ENCODE results near the gene APOBEC3B.
"Not testable (repeated sequence)": the region's sequence is repeated elsewhere in the genome, so short reads cannot be mapped to it uniquely, and the experiment has no call there.

Gene APOBEC3B

DNA sequence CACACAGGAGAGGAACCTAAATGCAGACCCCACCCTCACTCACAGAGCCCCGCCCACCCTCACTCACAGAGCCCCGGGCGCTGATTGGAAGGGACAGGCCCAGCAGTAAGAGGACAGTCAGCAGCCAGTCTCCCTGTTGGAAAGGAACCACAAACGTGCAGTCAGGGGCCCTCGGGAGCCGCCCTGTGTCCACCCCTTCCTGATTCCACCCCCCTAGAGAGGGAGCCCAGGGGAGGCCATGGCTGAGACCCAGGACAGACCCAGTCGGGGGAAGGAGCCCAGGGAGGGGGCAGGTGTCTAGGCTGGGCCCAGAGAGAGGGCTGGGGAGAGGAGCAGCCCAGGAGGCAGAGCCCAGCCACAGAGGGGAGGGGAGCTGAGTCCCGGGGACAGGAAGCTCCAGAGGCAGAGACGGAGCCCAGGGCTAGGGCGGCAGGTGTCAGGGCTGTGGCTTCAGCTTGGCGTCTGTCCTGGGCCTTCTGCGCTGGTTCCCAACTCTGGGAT, 10.8 kb downstream of the APOBEC3B start:
- not testable (repeated sequence) for DNase-seq

DNA sequence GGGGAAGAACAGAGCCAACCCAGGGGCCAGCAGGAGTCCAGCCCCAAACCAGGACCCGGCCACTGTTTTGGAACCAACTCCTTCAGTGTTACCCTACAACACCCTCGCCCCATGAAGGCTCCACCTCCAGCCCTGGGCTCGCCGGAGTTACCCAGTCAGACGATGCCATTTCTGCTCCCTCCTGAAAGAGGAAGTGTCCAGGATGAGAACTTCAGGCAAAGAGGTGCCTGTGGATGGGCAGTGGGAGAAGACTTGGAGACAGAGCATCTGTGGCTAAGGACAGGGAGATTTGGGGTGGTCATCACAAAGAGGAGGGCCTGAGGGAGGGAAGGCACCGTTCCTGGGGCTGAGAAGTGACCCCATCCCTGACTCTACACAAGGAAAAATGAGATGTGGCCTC, 14.0 kb downstream of the APOBEC3B start:
- DNase-seq = no peak

DNA sequence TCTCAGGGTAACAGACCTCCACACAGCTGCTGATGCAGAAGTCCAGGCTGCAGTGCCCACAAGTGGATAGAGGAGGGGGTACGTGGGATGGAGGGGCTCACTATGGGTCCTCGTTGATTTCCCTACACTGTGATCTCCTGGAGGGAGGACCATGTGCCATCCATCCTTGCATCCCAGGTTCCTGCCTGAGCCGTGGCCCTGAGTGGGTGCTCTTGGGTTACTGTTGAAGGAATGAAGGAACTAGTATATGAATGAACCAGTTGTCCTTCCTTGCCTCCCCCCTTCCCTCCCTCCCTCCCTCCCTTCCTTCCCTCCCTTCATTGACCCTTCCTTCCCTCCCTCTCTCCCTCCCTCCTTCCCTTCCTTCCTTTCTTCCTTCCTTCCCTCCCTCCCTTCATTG, 15.4 kb downstream of the APOBEC3B start:
- no peak for DNase-seq

DNA sequence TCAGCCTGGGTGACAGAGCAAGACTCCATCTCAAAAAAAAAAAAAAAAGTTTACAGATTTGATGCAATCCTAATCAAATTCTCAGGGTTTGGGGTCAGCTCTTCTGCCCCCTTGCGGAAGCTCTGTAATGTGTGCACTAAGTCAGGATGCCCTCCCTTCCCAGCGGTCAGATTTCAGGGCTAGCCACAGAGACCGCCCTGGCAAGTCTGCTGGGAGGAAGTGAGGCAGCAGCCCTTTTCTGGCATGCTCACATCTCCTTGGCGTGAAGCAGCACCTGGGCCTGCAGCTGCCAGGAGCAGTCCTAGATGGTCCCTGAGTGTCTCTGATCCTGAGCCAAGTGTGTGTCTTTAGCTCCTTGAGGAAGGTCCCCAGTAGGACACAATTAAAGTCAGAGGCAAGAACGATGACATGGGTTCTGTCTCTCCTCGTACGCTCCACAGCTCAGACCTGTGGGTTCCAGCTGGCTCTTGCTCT, 21.1 kb downstream of the APOBEC3B start:
- peak in 32 of 51 donors; percentile 5 to 57 (median 31) for DNase-seq

DNA sequence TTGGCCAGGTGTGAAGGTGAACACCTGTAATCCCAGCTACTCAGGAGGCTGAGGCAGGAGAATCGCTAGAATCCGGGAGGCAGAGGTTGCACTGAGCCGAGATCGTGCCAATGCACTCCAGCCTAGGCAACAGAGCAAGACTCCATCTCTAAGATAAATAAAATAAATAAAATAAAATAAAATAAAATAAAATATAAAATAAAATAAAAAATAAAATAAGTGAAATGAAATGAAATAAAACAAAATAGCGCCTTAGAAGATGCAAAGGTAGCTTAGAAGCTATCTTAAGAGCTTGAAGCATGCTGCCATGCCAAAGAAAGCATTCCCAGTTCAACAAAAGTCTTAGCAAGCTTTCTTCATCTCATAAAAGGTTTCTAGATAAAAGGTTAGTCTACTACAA, 25.0 kb downstream of the APOBEC3B start:
- no peak for DNase-seq

DNA sequence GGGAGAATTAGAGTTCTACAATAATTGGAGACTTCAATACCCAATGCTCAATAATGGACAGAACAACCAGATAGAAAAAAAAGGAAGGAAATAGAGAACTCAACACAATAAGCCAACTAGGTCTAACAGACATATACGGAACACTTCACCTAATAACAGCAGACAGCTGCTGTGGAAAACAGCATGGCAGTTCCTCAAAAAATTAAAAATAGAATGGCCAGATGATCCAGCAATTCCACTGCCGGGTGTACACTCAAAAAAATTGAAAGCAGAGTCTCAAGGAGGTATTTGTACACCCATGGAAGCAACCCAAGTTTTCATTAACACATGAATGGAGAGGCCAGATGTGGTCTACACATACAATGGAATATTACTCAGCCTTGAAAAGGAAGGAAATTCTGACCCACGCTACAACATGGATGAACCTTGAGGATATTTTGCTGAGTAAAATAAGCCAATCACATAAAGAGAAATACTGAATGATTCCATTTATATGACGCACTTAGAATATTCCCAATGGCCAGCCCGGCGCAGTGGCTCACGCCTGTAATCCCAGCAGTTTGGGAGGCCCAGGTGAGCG, 26.2 kb downstream of the APOBEC3B start:
- DNase-seq = not testable (repeated sequence)

DNA sequence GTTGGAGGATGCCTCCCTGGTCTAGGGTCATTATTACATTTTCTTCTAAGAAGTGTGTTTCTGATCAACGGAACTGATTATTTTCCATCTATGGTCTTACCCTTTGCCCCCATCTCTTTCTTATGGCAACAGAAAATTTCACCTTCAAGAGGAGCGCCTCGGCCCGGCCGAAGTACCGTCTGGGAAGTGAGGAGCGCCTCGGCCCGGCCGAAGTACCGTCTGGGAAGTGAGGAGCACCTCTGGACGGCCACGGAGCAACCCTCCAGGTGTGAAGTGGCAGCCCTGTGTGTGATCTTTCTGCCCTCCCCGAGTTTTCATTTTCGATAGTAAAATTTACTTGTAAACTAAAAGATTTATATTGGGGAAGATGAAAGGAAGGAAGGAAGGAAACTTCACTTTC, 28.8 kb downstream of the APOBEC3B start:
- DNase-seq = no peak

DNA sequence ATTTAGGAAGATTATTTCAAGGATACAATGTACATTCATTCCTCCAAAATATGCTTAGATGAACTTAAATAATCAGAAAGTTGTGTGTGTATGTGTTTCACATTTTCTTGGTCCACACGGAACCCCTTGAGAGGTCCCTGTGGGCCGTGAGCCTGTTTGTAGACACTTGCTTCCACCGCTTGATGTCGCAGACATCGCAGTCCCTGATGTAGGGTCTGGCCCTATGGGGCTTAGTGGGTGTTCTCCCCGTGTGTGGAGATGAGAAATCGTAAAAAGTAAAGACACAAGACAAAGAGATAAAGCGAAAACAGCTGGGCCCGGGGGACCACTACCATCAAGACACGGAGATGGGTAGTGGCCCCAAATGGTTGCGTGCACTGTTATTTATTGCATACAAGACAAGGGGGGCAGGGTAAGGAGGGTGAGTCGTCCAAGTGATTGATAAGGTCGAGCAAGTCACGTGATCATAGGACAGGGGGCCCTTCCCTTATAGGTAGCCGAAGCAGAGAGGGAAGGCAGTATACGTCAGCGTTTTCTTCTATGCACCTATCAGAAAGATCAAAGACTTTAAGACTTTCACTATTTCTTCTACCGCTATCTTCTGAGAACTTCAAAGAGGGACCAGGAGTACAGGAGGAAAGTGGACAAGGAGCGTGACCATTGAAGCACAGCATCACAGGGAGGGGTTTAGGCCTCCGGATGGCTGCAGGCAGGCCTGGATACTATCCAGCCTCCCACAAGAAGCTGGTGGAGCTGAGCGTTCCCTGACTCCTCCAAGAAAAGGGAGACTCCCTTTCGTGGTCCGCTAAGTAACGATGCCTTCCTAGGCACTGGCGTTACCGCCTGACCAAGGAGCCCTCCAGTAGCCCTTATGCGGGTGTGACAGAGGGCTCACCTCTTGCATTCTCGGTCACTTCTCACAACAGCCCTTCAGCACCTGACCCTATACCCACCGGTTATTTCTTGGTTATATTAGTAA, 30.7 kb downstream of the APOBEC3B start:
- no peak for DNase-seq

DNA sequence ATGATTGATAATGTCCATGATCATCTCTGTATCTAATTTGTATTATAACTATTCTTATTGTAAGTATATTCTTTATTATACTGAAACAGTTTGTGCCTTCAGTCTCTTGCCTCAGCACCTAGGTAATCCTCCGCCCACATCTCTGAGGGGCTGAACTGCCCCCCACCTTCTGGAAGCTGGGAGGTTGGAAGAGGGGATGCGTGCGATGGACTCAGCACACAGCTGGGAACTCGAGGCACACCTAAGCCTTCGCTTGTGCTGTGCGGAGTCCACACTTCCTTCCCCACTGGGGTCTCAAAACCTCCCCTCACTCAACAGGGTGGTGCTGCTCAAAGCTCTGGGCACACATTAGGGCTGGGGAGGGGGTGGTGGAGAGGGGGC, 31.4 kb downstream of the APOBEC3B start:
- DNase-seq = not testable (repeated sequence)

DNA sequence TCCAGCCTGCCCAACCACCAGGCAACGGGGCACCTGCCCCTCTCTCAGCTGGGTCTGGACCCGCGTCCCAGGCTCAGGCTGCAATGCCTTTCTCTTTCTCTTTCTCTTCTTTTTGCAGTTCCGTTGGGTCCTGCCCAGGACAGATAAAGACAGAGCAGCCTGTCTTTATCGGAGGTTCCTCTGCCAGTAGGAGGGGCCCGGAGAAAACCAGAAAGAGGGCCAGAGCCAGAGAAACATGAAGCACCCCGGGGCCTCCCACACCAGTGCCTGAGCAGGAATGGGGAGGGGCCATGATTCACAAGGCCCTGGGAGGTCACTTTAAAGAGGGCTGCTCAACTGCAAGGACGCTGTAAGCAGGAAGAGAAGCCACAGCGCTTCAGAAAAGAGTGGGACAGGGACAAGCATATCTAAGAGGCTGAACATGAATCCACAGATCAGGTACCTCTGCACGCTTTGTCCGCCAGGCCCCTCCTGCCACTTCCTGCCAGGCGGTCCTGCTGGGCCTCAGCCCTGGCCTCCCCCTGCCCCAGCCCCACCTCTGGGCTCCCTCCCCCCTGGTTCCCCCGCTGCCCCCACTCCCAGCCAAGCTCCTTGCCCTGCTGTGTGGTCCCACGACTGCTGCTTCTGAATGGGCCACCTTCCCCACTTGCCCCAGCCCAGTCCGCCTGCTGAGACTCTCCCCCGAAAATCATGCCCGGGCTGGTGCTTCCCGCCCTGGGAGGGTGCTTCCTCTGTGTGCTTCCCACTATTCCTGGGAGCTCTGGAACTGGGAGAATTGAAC, 32.0 kb downstream of the APOBEC3B start, which contains the start of gene APOBEC3C:
Gene APOBEC3C, plus strand, starts transcription at position 316 of the 781 bp plus-strand sequence. Its CDS starts 106 bp downstream, at position 422.
- DNase-seq = peak in 26 of 51 donors; percentile 5 to 58 (median 22)

DNA sequence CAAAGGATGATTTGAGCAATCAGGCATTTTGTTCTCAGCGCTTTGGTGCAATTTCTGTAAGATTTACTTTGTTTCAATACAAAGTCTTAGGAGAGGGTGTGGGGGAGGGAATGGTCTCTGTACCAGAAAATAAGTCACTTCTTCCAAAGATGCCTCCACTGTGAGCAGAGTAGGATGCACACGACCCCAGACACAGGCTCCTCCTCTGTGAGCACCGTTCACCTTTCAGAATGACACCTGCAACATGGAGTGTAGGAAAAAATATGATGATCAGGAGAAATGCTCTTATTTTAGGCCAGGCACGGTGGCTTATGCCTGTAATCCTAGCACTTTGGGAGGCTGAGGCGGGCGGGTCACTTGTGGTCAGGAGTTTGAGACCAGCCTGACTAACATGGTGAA, 32.6 kb downstream of the APOBEC3B start:
- DNase-seq = not testable (repeated sequence)

DNA sequence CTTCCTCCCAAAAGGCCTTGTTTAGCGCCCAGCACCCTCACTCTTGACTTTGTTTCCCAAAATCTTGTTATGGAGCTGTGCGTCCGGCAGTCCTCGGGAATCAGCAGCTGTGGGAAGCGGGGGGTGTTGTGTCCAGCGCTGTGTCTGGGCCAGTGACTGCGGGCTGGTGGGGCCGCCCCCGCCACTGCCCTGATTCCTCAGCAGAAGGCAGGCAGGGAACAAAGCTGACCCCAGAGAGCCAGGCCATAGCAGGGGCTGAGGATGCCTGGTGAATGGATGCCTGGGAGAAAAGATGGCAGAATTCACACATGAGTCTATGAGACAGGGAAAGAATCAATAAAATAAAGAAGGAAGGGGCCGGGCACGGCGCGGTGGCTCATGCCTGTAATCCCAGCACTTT, 34.4 kb downstream of the APOBEC3B start:
- no peak for DNase-seq

DNA sequence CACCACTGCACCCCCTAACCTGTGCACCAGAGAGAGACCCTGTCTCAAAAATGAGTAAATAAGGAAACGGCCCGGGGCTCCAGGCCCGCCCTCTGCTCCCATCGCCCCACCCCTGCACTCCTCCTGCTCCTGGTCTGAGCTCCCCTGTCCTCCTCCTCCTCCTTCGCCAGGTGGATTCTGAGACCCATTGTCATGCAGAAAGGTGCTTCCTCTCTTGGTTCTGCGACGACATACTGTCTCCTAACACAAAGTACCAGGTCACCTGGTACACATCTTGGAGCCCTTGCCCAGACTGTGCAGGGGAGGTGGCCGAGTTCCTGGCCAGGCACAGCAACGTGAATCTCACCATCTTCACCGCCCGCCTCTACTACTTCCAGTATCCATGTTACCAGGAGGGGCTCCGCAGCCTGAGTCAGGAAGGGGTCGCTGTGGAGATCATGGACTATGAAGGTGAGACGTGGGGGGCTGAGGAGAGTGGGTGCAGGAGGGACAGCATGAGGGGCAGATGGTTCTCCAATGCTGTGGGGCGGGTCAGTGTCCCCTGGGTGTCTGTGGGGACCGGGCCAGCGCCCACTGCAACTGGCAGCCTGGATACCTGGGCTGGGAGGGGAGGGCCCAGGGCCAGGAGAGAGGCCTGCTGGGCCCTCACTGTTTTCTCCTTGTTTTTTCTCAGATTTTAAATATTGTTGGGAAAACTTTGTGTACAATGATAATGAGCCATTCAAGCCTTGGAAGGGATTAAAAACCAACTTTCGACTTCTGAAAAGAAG, 35.6 kb downstream of the APOBEC3B start:
- DNase-seq = no peak

DNA sequence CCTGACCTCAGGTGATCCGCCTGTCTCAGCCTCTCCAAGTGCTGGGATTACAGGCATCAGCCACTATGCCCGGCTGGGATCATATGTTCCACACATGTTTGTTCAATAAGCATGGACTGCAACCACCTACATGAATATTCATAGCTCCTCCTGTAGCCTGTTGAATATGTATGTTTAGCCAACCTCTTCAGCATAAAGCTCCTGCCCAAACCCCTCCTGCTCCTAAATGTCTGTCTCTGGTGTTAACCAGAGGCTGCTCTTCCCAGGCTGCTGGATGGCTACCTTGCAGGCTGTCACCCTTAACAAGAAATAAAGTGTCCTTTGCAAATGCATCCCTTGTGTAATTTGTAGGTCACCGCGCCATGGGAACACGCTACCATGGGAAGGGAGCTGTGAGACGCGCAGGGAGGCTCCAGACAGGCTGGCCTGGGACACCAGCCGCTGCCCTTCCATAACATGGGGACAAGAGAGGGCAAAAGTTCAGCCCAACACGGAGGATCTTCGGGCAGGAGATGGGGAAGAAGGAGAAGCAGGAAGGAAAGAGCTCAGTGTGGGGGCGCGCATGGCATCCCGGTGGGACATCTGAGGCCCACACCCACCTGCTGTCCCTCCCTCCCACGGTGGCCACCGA, 38.0 kb downstream of the APOBEC3B start:
- DNase-seq = not testable (repeated sequence)

DNA sequence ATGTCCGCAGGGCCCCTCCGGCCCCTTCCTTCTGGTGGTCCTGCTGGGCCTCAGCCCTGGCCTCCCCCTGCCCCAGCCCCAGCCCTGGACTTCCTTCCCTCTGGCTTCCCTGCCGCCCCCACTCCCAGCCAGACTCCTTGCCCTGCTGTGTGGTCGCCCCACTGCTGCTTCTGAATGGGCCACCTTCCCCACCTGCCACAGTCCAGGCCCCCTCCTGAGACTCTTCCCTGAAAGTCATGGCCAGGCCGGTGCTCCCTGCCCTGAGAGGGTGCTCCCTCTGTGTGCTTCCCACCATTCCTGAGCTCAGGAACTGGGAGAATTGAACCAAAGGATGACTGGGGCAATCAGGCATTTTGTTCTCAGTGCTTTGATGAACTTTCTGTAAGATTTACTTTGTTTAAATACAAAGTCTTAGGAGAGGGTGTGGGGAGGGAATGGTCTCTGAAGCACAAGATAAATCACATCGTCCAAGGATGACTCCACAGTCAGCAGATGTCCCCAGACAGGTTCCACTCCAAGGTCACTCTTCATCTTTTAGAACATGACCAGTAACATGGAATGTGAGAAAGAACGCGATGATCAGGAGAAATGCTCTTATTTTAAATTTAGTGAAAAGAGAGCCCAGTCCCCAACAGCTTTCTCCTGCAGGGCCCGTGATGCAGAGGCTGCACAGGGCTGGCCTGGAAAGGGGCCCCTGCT, 39.6 kb downstream of the APOBEC3B start:
- peak in 2 of 51 donors; percentile 2 to 7 for DNase-seq

DNA sequence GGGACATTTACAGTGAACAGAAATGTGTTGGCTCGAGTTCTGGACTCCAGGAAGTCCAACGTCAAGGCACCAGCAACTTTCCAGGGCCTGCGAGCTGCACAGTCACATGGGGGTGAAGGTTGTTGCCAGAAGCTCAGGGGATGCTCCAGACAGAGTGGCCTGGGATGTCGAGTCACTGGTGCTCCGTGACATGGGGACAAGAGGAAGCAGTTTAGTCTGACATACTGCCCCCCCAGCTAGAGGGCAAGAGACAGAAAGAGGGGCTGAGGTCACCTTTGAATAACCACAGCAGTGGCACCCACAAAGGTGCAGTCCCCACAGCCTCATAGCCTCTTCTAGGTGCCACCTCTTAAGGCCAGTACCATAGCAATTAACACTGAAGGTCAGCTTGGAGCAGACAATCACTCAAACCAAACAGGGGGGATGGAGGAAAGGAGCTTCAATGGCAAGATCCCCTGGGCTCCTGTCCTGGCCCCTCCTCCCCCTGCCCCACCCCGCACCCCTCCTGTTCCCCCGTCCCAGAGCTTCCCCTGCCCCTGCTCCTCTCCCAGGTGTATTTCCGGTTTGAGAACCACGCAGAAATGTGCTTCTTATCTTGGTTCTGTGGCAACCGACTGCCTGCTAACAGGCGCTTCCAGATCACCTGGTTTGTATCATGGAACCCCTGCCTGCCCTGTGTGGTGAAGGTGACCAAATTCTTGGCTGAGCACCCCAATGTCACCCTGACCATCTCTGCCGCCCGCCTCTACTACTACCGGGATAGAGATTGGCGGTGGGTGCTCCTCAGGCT, 42.6 kb downstream of the APOBEC3B start:
- no peak for DNase-seq

DNA sequence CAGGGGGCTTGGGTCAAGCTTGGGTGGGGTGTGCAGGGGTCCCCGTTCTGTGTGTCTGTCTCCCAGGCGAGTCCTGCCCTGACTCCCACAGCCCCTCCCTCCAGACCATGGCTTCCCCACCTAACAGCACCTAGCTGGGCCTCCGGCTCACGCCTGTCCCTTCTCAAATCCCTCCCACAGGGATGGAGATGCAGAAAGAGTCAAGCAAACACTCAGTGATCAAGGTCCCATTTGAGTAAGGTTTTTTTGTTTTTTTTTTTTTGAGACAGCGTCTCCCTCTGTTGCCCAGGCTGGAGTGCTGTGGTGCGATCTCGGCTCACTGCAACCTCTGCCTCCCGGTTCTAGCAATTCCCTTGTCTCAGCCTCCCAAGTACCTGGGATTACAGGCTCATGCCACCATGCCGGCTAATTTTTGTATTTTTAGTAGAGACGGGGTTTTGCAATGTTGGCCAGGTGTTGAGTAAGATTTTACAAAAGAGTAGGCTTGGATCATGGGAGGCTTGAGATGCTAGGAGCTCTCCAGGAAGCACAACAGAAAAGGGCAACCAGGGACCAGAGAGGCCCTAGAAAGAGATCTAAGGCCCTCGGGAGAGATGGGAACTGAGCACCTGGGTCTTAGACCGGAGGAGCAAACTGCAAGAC, 44.5 kb downstream of the APOBEC3B start:
- DNase-seq = no peak

DNA sequence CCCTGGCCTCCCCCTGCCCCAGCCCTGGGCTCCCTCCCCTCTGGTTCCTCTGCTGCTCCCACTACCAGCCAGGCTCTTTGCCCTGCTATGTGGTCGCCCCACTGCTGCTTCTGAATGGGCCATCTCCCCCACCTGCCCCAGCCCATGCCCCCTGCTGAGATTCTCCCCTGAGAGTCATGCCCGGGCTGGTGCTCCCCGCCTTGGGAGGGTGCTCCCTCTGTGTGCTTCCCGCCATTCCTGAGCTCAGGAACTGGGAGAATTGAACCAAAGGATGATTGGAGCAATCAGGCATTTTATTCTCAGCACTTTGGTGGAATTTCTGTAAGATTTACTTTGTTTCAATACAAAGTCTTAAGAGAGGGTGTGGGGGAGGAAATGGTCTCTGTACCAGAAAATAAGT, 45.6 kb downstream of the APOBEC3B start:
- no peak for DNase-seq

Data from hypothalamus (tissue), 51 donors.